ENCODE results near the gene CIPC. TPM values are rescaled to one million over a fixed set of nuclear protein-coding genes. Genes with fewer than 3 reads are reported as not detected.

The CIPC gene
- total and polyA plus RNA-seq, 9 of the 15 experiments (the other 6 are each of a cell fraction or from before 2014, with no cell fraction given): 5.0 to 16.9 (median 10.7) TPM

- TF ChIP-seq MGA (IDR thresholded peaks at IDR 0.05): no peak
Observed at GRCh38 chr14:77053046-77053841, 44.8 kb upstream of the CIPC start (continued).
